ENCODE measurements around the gene MADD. TPM values are rescaled to one million over a fixed set of nuclear protein-coding genes. Genes with fewer than 3 reads are reported as not detected.

Gene MADD
- total and polyA plus RNA-seq, 2 donors (not counting 1 experiment from before 2014, with no cell fraction given): 56.8 to 108 TPM

GRCh38 chr11:47235163-47235562 lies 34.8 kb upstream of the MADD start:
- H3K36me3 ChIP-seq (replicated peaks in 1 of 2; ENCODE audit: control extremely low read depth in 1 of 2, control insufficient read depth in 1 of 2, extremely low read depth in 1 of 2, insufficient read depth in 2 of 2, low read length in 1 of 2): peaks cover 4 to 38% of the 10 kb centered on the region in 2 experiments
- H3K27ac ChIP-seq (ENCODE audit: low read length in 2 of 2): no peak overlapping the region
- intact Hi-C loops (cut with micrococcal nuclease): no loop called here
- no peaks in the 10 kb centered on the region for H4K20me1 ChIP-seq (ENCODE audit: control insufficient read depth, insufficient read depth, low read length, poor library complexity, severe bottlenecking)
- DNase-seq (no peak), ATAC-seq (ENCODE audit: low read depth) (no peak)
- no peak overlapping the region for H3K4me3 ChIP-seq (ENCODE audit: control extremely low read depth in 1 of 5, extremely low read depth in 1 of 5, insufficient read depth in 1 of 5, low read depth in 2 of 5, low read length in 4 of 5)
- ChIA-PET CTCF (interaction anchor here (1.0 to 3.2 kb wide), 2 partner anchors 176 to 218 kb away, joined by 3 to 13 read pairs; no protein-coding TSS in a partner anchor), POLR2A (interaction anchor here (1.1 to 2.1 kb wide), 2 partner anchors 20 to 21 kb away, joined by 4 to 6 read pairs; partner anchors contain the start of gene DDB2)
- H3K27me3 ChIP-seq (replicated peaks in 1 of 4; ENCODE audit: control extremely low read depth in 1 of 4, control insufficient read depth in 3 of 4, insufficient read depth in 4 of 4, low read length in 3 of 4): no peaks in the 10 kb centered on the region
- H3K9ac ChIP-seq (ENCODE audit: low read length): no peak overlapping the region
- H3K4me1 ChIP-seq (ENCODE audit: control insufficient read depth in 2 of 2, insufficient read depth in 2 of 2, low read length in 2 of 2): no peaks in the 10 kb centered on the region
- Mint-ChIP-seq H3K27ac (no peak overlapping the region), H3K4me1 (no peaks in the 10 kb centered on the region), H3K4me3 (no peak overlapping the region), H3K9me3 (ENCODE audit: insufficient read depth) (no peaks in the 10 kb centered on the region), H3K27me3 (no peaks in the 10 kb centered on the region)
- H3K9me3 ChIP-seq (ENCODE audit: control extremely low read depth in 1 of 3, control insufficient read depth in 2 of 3, insufficient read depth in 1 of 3, low read length in 2 of 3): no peaks in the 10 kb centered on the region
- no CpG with 5 or more reads among the region's 12 CpGs for WGBS (ENCODE audit: insufficient coverage)
- H2AFZ ChIP-seq (ENCODE audit: insufficient read depth, low read depth, low read length, poor library complexity, severe bottlenecking): no peak overlapping the region
- no peak overlapping the region for H3K4me2 ChIP-seq (replicated peaks; ENCODE audit: low read depth, low read length, poor library complexity, severe bottlenecking)
- TF ChIP-seq CTCF (IDR thresholded peaks at IDR 0.05): no peak
- TF ChIP-seq EZH2 (IDR thresholded peaks at IDR 0.05; ENCODE audit: borderline replicate concordance, insufficient read depth, low read depth, low read length, poor library complexity, severe bottlenecking): no peak
- no peaks in the 10 kb centered on the region for H3K79me2 ChIP-seq (ENCODE audit: control insufficient read depth, insufficient read depth, low read length)

DNA sequence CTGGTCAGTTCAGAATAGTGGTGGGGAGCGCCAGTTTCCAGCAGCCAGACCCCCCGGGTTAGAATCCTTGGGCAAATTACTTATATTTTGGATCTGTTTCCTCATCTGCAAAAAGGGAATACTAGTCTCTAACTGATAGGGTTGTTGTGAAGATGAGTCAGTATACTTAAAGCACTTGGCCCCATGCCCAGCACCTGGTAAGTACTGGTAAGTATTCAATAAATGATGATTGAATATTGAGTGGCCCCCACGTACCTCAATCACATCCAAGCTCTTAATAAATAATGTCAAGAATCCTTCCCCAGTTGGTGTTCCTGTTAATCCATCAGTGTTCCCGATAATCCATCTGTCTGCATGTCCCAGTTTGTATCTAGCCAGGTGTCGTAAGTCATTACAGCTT lies 33.5 kb upstream of the MADD start:
- H3K9me3 ChIP-seq (ENCODE audit: control extremely low read depth in 1 of 3, control insufficient read depth in 2 of 3, insufficient read depth in 1 of 3, low read length in 2 of 3): no peaks in the 10 kb centered on the region
- no peak overlapping the region for H3K9ac ChIP-seq (ENCODE audit: low read length)
- CTCF ChIA-PET: interaction anchor here (1.0 to 3.2 kb wide), 3 partner anchors 12 to 216 kb away, joined by 3 to 13 read pairs (median 3); partner anchors contain the start of gene ACP2
- no peaks in the 10 kb centered on the region for H3K4me1 Mint-ChIP-seq
- ATAC-seq (ENCODE audit: low read depth): no peak
- peaks cover 7 to 43% of the 10 kb centered on the region in 2 experiments for H3K36me3 ChIP-seq (replicated peaks in 1 of 2; ENCODE audit: control extremely low read depth in 1 of 2, control insufficient read depth in 1 of 2, extremely low read depth in 1 of 2, insufficient read depth in 2 of 2, low read length in 1 of 2)
- WGBS (ENCODE audit: insufficient coverage): no CpG with 5 or more reads among the region's 5 CpGs
- no peaks in the 10 kb centered on the region for H3K4me1 ChIP-seq (ENCODE audit: control insufficient read depth in 2 of 2, insufficient read depth in 2 of 2, low read length in 2 of 2)
- H3K27ac Mint-ChIP-seq: no peak overlapping the region
- DNase-seq: no peak
- no peaks in the 10 kb centered on the region for H3K79me2 ChIP-seq (ENCODE audit: control insufficient read depth, insufficient read depth, low read length)
- intact Hi-C loops (cut with micrococcal nuclease): no loop called here
- H3K4me3 Mint-ChIP-seq: no peak overlapping the region
- no peak overlapping the region for H2AFZ ChIP-seq (ENCODE audit: insufficient read depth, low read depth, low read length, poor library complexity, severe bottlenecking)
- no peaks in the 10 kb centered on the region for H3K27me3 Mint-ChIP-seq
- POLR2A ChIA-PET: interaction anchor here (1.1 kb wide), 1 partner anchor 22 kb away, joined by 4 read pairs; no protein-coding TSS in a partner anchor
- no peak for TF ChIP-seq CTCF (IDR thresholded peaks at IDR 0.05)
- no peak for TF ChIP-seq EZH2 (IDR thresholded peaks at IDR 0.05; ENCODE audit: borderline replicate concordance, insufficient read depth, low read depth, low read length, poor library complexity, severe bottlenecking)
- no peak overlapping the region for H3K4me3 ChIP-seq (ENCODE audit: control extremely low read depth in 1 of 5, extremely low read depth in 1 of 5, insufficient read depth in 1 of 5, low read depth in 2 of 5, low read length in 4 of 5)
- no peaks in the 10 kb centered on the region for H4K20me1 ChIP-seq (ENCODE audit: control insufficient read depth, insufficient read depth, low read length, poor library complexity, severe bottlenecking)
- H3K27ac ChIP-seq (ENCODE audit: low read length in 2 of 2): no peak overlapping the region
- H3K27me3 ChIP-seq (replicated peaks in 1 of 4; ENCODE audit: control extremely low read depth in 1 of 4, control insufficient read depth in 3 of 4, insufficient read depth in 4 of 4, low read length in 3 of 4): no peaks in the 10 kb centered on the region
- H3K4me2 ChIP-seq (replicated peaks; ENCODE audit: low read depth, low read length, poor library complexity, severe bottlenecking): no peak overlapping the region
- no peaks in the 10 kb centered on the region for H3K9me3 Mint-ChIP-seq (ENCODE audit: insufficient read depth)

All from B cell (primary cell).